Measurements from ENCODE around the gene SEMA5B.

The SEMA5B gene

GRCh38 chr3:122916580-122916979, 111.0 kb downstream of the SEMA5B start:
- TF ChIP-seq, protein P1, sequence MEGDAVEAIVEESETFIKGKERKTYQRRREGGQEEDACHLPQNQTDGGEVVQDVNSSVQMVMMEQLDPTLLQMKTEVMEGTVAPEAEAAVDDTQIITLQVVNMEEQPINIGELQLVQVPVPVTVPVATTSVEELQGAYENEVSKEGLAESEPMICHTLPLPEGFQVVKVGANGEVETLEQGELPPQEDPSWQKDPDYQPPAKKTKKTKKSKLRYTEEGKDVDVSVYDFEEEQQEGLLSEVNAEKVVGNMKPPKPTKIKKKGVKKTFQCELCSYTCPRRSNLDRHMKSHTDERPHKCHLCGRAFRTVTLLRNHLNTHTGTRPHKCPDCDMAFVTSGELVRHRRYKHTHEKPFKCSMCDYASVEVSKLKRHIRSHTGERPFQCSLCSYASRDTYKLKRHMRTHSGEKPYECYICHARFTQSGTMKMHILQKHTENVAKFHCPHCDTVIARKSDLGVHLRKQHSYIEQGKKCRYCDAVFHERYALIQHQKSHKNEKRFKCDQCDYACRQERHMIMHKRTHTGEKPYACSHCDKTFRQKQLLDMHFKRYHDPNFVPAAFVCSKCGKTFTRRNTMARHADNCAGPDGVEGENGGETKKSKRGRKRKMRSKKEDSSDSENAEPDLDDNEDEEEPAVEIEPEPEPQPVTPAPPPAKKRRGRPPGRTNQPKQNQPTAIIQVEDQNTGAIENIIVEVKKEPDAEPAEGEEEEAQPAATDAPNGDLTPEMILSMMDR (IDR thresholded peaks at IDR 0.05) = no peak
- Histone ChIP-seq H3K27ac (no peak overlapping the region), H3K36me3 (no peaks in the 10 kb centered on the region), H3K9me3 (no peaks in the 10 kb centered on the region), H3K4me3 (ENCODE audit: low read depth in 1 of 2, low read length in 1 of 2) (no peak overlapping the region), H3K4me1 (ENCODE audit: control insufficient read depth in 1 of 2, insufficient read depth in 1 of 2, low read depth in 1 of 2, low read length in 1 of 2) (no peaks in the 10 kb centered on the region), H3K27me3 (peaks cover 99% of the 10 kb centered on the region)

DNA sequence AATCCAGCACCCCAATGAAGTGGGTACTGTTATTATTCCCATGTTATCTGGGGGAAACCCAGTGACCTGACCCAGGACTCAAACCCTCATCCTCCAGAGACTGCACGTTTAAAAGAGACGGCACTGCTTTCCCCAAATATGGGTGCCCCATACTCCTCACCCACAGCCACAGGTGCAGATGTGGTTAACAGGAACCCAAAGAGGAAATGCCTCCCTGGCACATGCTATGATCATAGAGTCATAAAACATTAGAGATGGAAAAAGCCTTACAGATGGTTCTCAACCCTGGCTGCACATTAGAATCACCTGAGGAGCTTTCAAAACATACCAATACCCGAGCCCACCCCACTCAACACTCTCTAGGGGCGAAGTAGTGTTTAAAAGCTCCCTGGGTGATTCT, 111.5 kb downstream of the SEMA5B start:
- Histone ChIP-seq H3K4me1 (ENCODE audit: control insufficient read depth in 1 of 2, insufficient read depth in 1 of 2, low read depth in 1 of 2, low read length in 1 of 2) (no peaks in the 10 kb centered on the region), H3K27me3 (peaks cover 99% of the 10 kb centered on the region), H3K27ac (no peak overlapping the region), H3K4me3 (ENCODE audit: low read depth in 1 of 2, low read length in 1 of 2) (no peak overlapping the region), H3K9me3 (no peaks in the 10 kb centered on the region), H3K36me3 (no peaks in the 10 kb centered on the region)
- TF ChIP-seq, protein P1 (IDR thresholded peaks at IDR 0.05) = no peak

GRCh38 chr3:122915300-122916055, 112.1 kb downstream of the SEMA5B start:
- H3K9me3 ChIP-seq = no peaks in the 10 kb centered on the region
- no peak overlapping the region for H3K27ac ChIP-seq
- H3K27me3 ChIP-seq = peaks cover 96% of the 10 kb centered on the region
- H3K36me3 ChIP-seq = no peaks in the 10 kb centered on the region
- TF ChIP-seq, protein P1 (IDR thresholded peaks at IDR 0.05) = no peak
- no peak overlapping the region for H3K4me3 ChIP-seq (ENCODE audit: low read depth in 1 of 2, low read length in 1 of 2)
- no peaks in the 10 kb centered on the region for H3K4me1 ChIP-seq (ENCODE audit: control insufficient read depth in 1 of 2, insufficient read depth in 1 of 2, low read depth in 1 of 2, low read length in 1 of 2)

- Histone ChIP-seq H3K36me3 (no peaks in the 10 kb centered on the region), H3K27ac (no peak overlapping the region), H3K9me3 (no peaks in the 10 kb centered on the region), H3K4me1 (ENCODE audit: control insufficient read depth in 1 of 2, insufficient read depth in 1 of 2, low read depth in 1 of 2, low read length in 1 of 2) (no peaks in the 10 kb centered on the region), H3K27me3 (peaks cover 78% of the 10 kb centered on the region), H3K4me3 (ENCODE audit: low read depth in 1 of 2, low read length in 1 of 2) (no peak overlapping the region)
- TF ChIP-seq, protein P1 (IDR thresholded peaks at IDR 0.05) = no peak
Measured at GRCh38 chr3:122913539-122914100, 113.9 kb downstream of the SEMA5B start.

- Histone ChIP-seq H3K9me3 (no peaks in the 10 kb centered on the region), H3K4me1 (ENCODE audit: control insufficient read depth in 1 of 2, insufficient read depth in 1 of 2, low read depth in 1 of 2, low read length in 1 of 2) (no peaks in the 10 kb centered on the region), H3K4me3 (ENCODE audit: low read depth in 1 of 2, low read length in 1 of 2) (no peak overlapping the region), H3K27ac (no peak overlapping the region), H3K27me3 (peaks cover 71% of the 10 kb centered on the region), H3K36me3 (no peaks in the 10 kb centered on the region)
- TF ChIP-seq, protein P1 (IDR thresholded peaks at IDR 0.05) = no peak
Measured at GRCh38 chr3:122912772-122913538, 114.6 kb downstream of the SEMA5B start.

All from neutrophil (primary cell).